GM23338 (cell line): ENCODE measurements around the gene PRRG1. TPM values are rescaled to one million over a fixed set of nuclear protein-coding genes. Genes with fewer than 3 reads are reported as not detected.

Experiments
- ATAC-seq: fragments of 200-7000 bp; cut with Tn5 transposase; 3 replicates; pipeline ENCODE4 v1.9.1; 2020
- DNase-seq: peaks from one replicate; pipeline ENCODE4 v3.0.0-alpha.2; 2015; ENCODE audit warnings: low spot score
- H2AFZ ChIP-seq: fragments of 200-600 bp; sonication (generic); 2 replicates; pipeline ENCODE4 v1.8.0; 2016; ENCODE audit warnings: antibody characterized with exemption, mild to moderate bottlenecking, moderate library complexity
- H3F3A ChIP-seq: fragments of 200-600 bp; sonication (generic); replicated peaks from 2 replicates; pipeline ENCODE4 v1.8.0; 2017; ENCODE audit warnings: antibody characterized with exemption, mixed run types, low read depth
- H3K27ac ChIP-seq: fragments of 200-600 bp; sonication (generic); 2 replicates; pipeline ENCODE4 v1.6.1; 2016; ENCODE audit warnings: low read depth
- H3K27me3 ChIP-seq: fragments of 200-600 bp; sonication (generic); 2 replicates; pipeline ENCODE4 v1.8.0; 2016; ENCODE audit warnings: mild to moderate bottlenecking, mixed run types, moderate library complexity; ENCODE audit not compliant: insufficient read depth
- H3K36me3 ChIP-seq: fragments of 200-600 bp; sonication (generic); 2 replicates; pipeline ENCODE4 v1.8.0; 2016; ENCODE audit warnings: mild to moderate bottlenecking; ENCODE audit not compliant: insufficient read depth
- H3K4me1 ChIP-seq: fragments of 200-600 bp; sonication (generic); 2 replicates; pipeline ENCODE4 v1.8.0; 2016; ENCODE audit warnings: mild to moderate bottlenecking, moderate library complexity; ENCODE audit not compliant: insufficient read depth
- H3K4me2 ChIP-seq: fragments of 200-600 bp; sonication (generic); 2 replicates; pipeline ENCODE4 v1.7.1; 2017; ENCODE audit warnings: mixed run types
- H3K4me3 ChIP-seq: fragments of 200-600 bp; sonication (generic); 2 replicates; pipeline ENCODE4 v1.6.1; 2016; ENCODE audit warnings: mixed run types
- H3K79me2 ChIP-seq: fragments of 200-600 bp; sonication (generic); replicated peaks from 2 replicates; pipeline ENCODE4 v1.8.0; 2017; ENCODE audit warnings: mild to moderate bottlenecking; ENCODE audit not compliant: insufficient read depth
- H3K9me2 ChIP-seq: fragments of 200-600 bp; sonication (generic); 2 replicates; pipeline ENCODE4 v1.8.0; 2017; ENCODE audit not compliant: insufficient read depth
- H4K20me1 ChIP-seq: fragments of 200-600 bp; sonication (generic); replicated peaks from 2 replicates; pipeline ENCODE4 v1.8.0; 2017; ENCODE audit warnings: mild to moderate bottlenecking; ENCODE audit not compliant: insufficient read depth
- H3K27ac Mint-ChIP-seq: 2 replicates; pipeline ENCODE4 v1.8.0; 2020; ENCODE audit warnings: inconsistent platforms, mild to moderate bottlenecking, moderate library complexity, mixed read lengths
- H3K27me3 Mint-ChIP-seq: 3 replicates; pipeline ENCODE4 v1.8.0; 2022; ENCODE audit warnings: low read depth, mild to moderate bottlenecking, moderate library complexity, mixed read lengths, inconsistent platforms; ENCODE audit not compliant: insufficient read depth, poor library complexity
- H3K36me3 Mint-ChIP-seq: 3 replicates; pipeline ENCODE4 v1.8.0; 2021; ENCODE audit warnings: low read depth, mild to moderate bottlenecking, inconsistent platforms, moderate library complexity, mixed read lengths
- H3K4me1 Mint-ChIP-seq: 3 replicates; pipeline ENCODE4 v1.8.0; 2020; ENCODE audit warnings: mild to moderate bottlenecking, inconsistent platforms, mixed read lengths
- H3K4me3 Mint-ChIP-seq: 3 replicates; pipeline ENCODE4 v1.8.0; 2021; ENCODE audit warnings: moderate library complexity, mild to moderate bottlenecking, inconsistent platforms, mixed read lengths
- H3K9me3 Mint-ChIP-seq: 3 replicates; pipeline ENCODE4 v1.8.0; 2020; ENCODE audit warnings: moderate library complexity, mild to moderate bottlenecking, inconsistent platforms, mixed read lengths
- CREB1 ChIP-seq: fragments of 250-450 bp; sonication (Bioruptor Pico); IDR thresholded peaks from 2 replicates; pipeline ENCODE4 v1.5.0; 2020; ENCODE audit warnings: low read depth, mild to moderate bottlenecking, moderate library complexity
- EZH2 ChIP-seq: fragments of 200-600 bp; sonication (generic); IDR thresholded peaks from one replicate; pipeline ENCODE4 v1.8.0; 2017; ENCODE audit warnings: antibody characterized with exemption, mild to moderate bottlenecking, low read depth; ENCODE audit not compliant: unreplicated experiment
- EZH2phosphoT487 ChIP-seq: fragments of 200-600 bp; sonication (generic); IDR thresholded peaks from one replicate; pipeline ENCODE4 v1.8.1; 2018; ENCODE audit warnings: antibody characterized with exemption; ENCODE audit not compliant: unreplicated experiment
- JUNB ChIP-seq: IDR thresholded peaks from one replicate; pipeline ENCODE4 v1.6.1; 2016; ENCODE audit warnings: antibody characterized with exemption; ENCODE audit not compliant: unreplicated experiment
- NANOG ChIP-seq: IDR thresholded peaks from 2 replicates; pipeline ENCODE4 v1.6.1; 2016; ENCODE audit warnings: antibody characterized with exemption, borderline replicate concordance
- POLR2AphosphoS5 ChIP-seq: IDR thresholded peaks from 2 replicates; pipeline ENCODE4 v1.6.1; 2016; ENCODE audit warnings: antibody characterized with exemption, low read depth
- STAT1 ChIP-seq: IDR thresholded peaks from one replicate; pipeline ENCODE4 v1.6.1; 2016; ENCODE audit warnings: antibody characterized with exemption; ENCODE audit not compliant: unreplicated experiment
- ZNF114 ChIP-seq: fragments of 250-450 bp; sonication (Bioruptor Pico); IDR thresholded peaks from 2 replicates; pipeline ENCODE4 v1.5.0; 2020; ENCODE audit warnings: mild to moderate bottlenecking, moderate library complexity
- ZNF331 ChIP-seq: fragments of 250-450 bp; sonication (Bioruptor Pico); IDR thresholded peaks from 2 replicates; pipeline ENCODE4 v1.5.0; 2020; ENCODE audit warnings: low read depth, mild to moderate bottlenecking, moderate library complexity
- polyA plus RNA-seq: library from polyadenylated mRNA; unstranded; fragments of >200 nt; fragmentation: Nextera tagmentation; extraction: Ambion mirVana; gene quantifications from 2 replicates; pipeline ENCODE4 v1.2.1, GENCODE V29; 2016
- total RNA-seq: library from RNA; depleted of rRNA; stranded (reverse); fragments of >200 nt; shearing (Covaris generic); gene quantifications from 2 replicates; pipeline ENCODE4 v1.2.3, GENCODE V29; 2014
- TF ChIP-seq, protein P1 (sequence below): IDR thresholded peaks from 2 replicates; pipeline ENCODE4 v1.6.1; 2016; ENCODE audit warnings: antibody characterized with exemption
- TF ChIP-seq, protein P2 (sequence below), 2 experiments: fragments of 200-600 bp in 1 of 2; sonication (generic) in 1 of 2; conservative IDR thresholded peaks; 2 replicates each; pipeline versions ENCODE4 v1.5.1 to v1.6.1; 2016 to 2017; ENCODE audit warnings: antibody characterized with exemption in 2 of 2, low read depth in 2 of 2, mild to moderate bottlenecking in 2 of 2, moderate library complexity in 1 of 2
- TF ChIP-seq, protein P3 (sequence below): fragments of 250-450 bp; sonication (Bioruptor Pico); IDR thresholded peaks from 2 replicates; pipeline ENCODE4 v1.5.0; 2020; ENCODE audit warnings: mild to moderate bottlenecking, moderate library complexity
- TF ChIP-seq, protein P4 (sequence below): IDR thresholded peaks from one replicate; pipeline ENCODE4 v1.6.1; 2018; ENCODE audit warnings: antibody characterized with exemption; ENCODE audit not compliant: unreplicated experiment

The PRRG1 gene
- total and polyA plus RNA-seq, 2 experiments from 2014 or later: 3.8 to 10.8 TPM

DNA sequence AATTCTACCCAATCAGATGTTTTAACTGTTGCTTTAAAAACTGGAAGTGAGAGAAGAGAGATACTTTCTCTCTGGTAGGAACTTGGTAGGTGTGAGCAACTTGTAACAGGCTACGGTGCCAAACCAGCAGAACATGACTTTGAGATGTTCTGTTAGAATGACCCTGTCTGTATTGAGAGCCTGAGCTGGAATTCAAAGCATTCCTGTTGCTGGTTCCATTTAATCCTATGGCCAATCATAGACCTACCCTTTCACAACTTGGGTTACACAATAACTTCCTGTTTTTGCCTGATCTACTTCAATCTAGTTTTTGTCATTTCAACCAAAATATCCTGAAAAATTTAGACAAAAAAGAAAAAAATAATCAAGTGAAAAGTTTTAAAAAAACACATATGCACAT lies 1.7 kb upstream of the PRRG1 start:
- Histone ChIP-seq H3K4me1 (peaks cover 24% of the 10 kb centered on the region), H3F3A (no peaks in the 10 kb centered on the region), H3K9me2 (no peaks in the 10 kb centered on the region), H3K27me3 (no peaks in the 10 kb centered on the region), H3K27ac (no peak overlapping the region), H3K4me3 (no peak overlapping the region), H2AFZ (no peak overlapping the region), H4K20me1 (no peaks in the 10 kb centered on the region), H3K36me3 (no peaks in the 10 kb centered on the region), H3K79me2 (peaks cover 21% of the 10 kb centered on the region), H3K4me2 (no peak overlapping the region; the same call in 1 of the 2 replicates)
- Mint-ChIP-seq H3K4me3 (no peak overlapping the region), H3K9me3 (no peaks in the 10 kb centered on the region), H3K27ac (no peak overlapping the region), H3K27me3 (peaks cover 1% of the 10 kb centered on the region), H3K36me3 (no peaks in the 10 kb centered on the region), H3K4me1 (peaks cover 29% of the 10 kb centered on the region; the same call in 2 of the 3 replicates)
- DNase-seq: peak; percentile 13
- ATAC-seq: no peak
- no peak for TF ChIP-seq JUNB
- TF ChIP-seq STAT1: no peak
- TF ChIP-seq, protein P1, sequence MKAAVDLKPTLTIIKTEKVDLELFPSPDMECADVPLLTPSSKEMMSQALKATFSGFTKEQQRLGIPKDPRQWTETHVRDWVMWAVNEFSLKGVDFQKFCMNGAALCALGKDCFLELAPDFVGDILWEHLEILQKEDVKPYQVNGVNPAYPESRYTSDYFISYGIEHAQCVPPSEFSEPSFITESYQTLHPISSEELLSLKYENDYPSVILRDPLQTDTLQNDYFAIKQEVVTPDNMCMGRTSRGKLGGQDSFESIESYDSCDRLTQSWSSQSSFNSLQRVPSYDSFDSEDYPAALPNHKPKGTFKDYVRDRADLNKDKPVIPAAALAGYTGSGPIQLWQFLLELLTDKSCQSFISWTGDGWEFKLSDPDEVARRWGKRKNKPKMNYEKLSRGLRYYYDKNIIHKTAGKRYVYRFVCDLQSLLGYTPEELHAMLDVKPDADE: no peak
- no peak for TF ChIP-seq EZH2phosphoT487
- TF ChIP-seq CREB1: no peak
- TF ChIP-seq ZNF114: no peak
- no peak for TF ChIP-seq ZNF331 (CRISPR knock-in tag)
- TF ChIP-seq, protein P2, sequence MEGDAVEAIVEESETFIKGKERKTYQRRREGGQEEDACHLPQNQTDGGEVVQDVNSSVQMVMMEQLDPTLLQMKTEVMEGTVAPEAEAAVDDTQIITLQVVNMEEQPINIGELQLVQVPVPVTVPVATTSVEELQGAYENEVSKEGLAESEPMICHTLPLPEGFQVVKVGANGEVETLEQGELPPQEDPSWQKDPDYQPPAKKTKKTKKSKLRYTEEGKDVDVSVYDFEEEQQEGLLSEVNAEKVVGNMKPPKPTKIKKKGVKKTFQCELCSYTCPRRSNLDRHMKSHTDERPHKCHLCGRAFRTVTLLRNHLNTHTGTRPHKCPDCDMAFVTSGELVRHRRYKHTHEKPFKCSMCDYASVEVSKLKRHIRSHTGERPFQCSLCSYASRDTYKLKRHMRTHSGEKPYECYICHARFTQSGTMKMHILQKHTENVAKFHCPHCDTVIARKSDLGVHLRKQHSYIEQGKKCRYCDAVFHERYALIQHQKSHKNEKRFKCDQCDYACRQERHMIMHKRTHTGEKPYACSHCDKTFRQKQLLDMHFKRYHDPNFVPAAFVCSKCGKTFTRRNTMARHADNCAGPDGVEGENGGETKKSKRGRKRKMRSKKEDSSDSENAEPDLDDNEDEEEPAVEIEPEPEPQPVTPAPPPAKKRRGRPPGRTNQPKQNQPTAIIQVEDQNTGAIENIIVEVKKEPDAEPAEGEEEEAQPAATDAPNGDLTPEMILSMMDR (conservative IDR thresholded peaks at IDR 0.05; ENCODE audit: low read depth in 2 of 2): no peak
- TF ChIP-seq, protein P3, sequence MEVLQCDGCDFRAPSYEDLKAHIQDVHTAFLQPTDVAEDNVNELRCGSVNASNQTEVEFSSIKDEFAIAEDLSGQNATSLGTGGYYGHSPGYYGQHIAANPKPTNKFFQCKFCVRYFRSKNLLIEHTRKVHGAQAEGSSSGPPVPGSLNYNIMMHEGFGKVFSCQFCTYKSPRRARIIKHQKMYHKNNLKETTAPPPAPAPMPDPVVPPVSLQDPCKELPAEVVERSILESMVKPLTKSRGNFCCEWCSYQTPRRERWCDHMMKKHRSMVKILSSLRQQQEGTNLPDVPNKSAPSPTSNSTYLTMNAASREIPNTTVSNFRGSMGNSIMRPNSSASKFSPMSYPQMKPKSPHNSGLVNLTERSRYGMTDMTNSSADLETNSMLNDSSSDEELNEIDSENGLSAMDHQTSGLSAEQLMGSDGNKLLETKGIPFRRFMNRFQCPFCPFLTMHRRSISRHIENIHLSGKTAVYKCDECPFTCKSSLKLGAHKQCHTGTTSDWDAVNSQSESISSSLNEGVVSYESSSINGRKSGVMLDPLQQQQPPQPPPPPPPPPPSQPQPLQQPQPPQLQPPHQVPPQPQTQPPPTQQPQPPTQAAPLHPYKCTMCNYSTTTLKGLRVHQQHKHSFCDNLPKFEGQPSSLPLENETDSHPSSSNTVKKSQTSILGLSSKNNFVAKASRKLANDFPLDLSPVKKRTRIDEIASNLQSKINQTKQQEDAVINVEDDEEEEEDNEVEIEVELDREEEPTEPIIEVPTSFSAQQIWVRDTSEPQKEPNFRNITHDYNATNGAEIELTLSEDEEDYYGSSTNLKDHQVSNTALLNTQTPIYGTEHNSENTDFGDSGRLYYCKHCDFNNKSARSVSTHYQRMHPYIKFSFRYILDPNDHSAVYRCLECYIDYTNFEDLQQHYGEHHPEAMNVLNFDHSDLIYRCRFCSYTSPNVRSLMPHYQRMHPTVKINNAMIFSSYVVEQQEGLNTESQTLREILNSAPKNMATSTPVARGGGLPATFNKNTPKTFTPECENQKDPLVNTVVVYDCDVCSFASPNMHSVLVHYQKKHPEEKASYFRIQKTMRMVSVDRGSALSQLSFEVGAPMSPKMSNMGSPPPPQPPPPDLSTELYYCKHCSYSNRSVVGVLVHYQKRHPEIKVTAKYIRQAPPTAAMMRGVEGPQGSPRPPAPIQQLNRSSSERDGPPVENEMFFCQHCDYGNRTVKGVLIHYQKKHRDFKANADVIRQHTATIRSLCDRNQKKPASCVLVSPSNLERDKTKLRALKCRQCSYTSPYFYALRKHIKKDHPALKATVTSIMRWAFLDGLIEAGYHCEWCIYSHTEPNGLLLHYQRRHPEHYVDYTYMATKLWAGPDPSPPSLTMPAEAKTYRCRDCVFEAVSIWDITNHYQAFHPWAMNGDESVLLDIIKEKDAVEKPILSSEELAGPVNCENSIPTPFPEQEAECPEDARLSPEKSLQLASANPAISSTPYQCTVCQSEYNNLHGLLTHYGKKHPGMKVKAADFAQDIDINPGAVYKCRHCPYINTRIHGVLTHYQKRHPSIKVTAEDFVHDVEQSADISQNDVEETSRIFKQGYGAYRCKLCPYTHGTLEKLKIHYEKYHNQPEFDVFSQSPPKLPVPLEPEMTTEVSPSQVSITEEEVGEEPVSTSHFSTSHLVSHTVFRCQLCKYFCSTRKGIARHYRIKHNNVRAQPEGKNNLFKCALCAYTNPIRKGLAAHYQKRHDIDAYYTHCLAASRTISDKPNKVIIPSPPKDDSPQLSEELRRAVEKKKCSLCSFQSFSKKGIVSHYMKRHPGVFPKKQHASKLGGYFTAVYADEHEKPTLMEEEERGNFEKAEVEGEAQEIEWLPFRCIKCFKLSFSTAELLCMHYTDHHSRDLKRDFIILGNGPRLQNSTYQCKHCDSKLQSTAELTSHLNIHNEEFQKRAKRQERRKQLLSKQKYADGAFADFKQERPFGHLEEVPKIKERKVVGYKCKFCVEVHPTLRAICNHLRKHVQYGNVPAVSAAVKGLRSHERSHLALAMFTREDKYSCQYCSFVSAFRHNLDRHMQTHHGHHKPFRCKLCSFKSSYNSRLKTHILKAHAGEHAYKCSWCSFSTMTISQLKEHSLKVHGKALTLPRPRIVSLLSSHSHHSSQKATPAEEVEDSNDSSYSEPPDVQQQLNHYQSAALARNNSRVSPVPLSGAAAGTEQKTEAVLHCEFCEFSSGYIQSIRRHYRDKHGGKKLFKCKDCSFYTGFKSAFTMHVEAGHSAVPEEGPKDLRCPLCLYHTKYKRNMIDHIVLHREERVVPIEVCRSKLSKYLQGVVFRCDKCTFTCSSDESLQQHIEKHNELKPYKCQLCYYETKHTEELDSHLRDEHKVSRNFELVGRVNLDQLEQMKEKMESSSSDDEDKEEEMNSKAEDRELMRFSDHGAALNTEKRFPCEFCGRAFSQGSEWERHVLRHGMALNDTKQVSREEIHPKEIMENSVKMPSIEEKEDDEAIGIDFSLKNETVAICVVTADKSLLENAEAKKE (CRISPR knock-in tag): no peak
- no peak for TF ChIP-seq EZH2
- TF ChIP-seq POLR2AphosphoS5: no peak
- TF ChIP-seq, protein P4, sequence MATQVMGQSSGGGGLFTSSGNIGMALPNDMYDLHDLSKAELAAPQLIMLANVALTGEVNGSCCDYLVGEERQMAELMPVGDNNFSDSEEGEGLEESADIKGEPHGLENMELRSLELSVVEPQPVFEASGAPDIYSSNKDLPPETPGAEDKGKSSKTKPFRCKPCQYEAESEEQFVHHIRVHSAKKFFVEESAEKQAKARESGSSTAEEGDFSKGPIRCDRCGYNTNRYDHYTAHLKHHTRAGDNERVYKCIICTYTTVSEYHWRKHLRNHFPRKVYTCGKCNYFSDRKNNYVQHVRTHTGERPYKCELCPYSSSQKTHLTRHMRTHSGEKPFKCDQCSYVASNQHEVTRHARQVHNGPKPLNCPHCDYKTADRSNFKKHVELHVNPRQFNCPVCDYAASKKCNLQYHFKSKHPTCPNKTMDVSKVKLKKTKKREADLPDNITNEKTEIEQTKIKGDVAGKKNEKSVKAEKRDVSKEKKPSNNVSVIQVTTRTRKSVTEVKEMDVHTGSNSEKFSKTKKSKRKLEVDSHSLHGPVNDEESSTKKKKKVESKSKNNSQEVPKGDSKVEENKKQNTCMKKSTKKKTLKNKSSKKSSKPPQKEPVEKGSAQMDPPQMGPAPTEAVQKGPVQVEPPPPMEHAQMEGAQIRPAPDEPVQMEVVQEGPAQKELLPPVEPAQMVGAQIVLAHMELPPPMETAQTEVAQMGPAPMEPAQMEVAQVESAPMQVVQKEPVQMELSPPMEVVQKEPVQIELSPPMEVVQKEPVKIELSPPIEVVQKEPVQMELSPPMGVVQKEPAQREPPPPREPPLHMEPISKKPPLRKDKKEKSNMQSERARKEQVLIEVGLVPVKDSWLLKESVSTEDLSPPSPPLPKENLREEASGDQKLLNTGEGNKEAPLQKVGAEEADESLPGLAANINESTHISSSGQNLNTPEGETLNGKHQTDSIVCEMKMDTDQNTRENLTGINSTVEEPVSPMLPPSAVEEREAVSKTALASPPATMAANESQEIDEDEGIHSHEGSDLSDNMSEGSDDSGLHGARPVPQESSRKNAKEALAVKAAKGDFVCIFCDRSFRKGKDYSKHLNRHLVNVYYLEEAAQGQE: no peak
- TF ChIP-seq NANOG: no peak
